Ovary (tissue), 9 donors: Measurements from ENCODE around the gene C9orf153. TPM values are rescaled to one million over a fixed set of nuclear protein-coding genes. Genes with fewer than 3 reads are reported as not detected.

Experiments
- DNase-seq, 5 donors: peaks; one replicate each; pipeline ENCODE4 v3.0.0-alpha.2; 2019 to 2020
- H3K27ac ChIP-seq, 2 donors: fragments of 200-600 bp; one replicate each; pipeline versions ENCODE4 v1.5.1 to v1.8.0; 2019 to 2022
- H3K27me3 ChIP-seq: fragments of 200-600 bp; one replicate; pipeline ENCODE4 v1.8.0; 2022
- H3K36me3 ChIP-seq: fragments of 200-600 bp; sonication (generic); one replicate; pipeline ENCODE4 v1.5.1; 2019
- H3K4me1 ChIP-seq: one replicate; pipeline ENCODE4 v1.8.1; 2013; ENCODE audit warnings: mild to moderate bottlenecking, moderate library complexity; ENCODE audit not compliant: insufficient read depth
- H3K4me3 ChIP-seq: fragments of 200-600 bp; sonication (generic); one replicate; pipeline ENCODE4 v1.5.1; 2017
- H3K9me3 ChIP-seq, 2 donors: fragments of 200-600 bp in 1 of 2; sonication (generic) in 1 of 2; one replicate each; pipeline versions ENCODE4 v1.5.1 to v1.8.1; 2013 to 2019; ENCODE audit warnings: mild to moderate bottlenecking in 1 of 2, moderate library complexity in 1 of 2
- EP300 ChIP-seq: sonication (generic); formaldehyde crosslinking; IDR thresholded peaks from one replicate; pipeline ENCODE4 v1.6.1; 2017; ENCODE audit warnings: antibody characterized with exemption
- POLR2A ChIP-seq: fragments of 450-650 bp; IDR thresholded peaks from one replicate; pipeline ENCODE4 v1.6.1; 2017; ENCODE audit warnings: antibody characterized with exemption, mild to moderate bottlenecking, moderate library complexity
- WGBS, 3 donors: extraction: QIAGEN DNeasy Blood & Tissue Kit in 1 of 3; methylation state at CpG; one replicate each; pipeline versions ENCODE4 v1.1.5 to v1.1.7; 2013 to 2017; 5-methylcytosine and 5-hydroxymethylcytosine counted together
- intact Hi-C, 4 donors: fragments of 100-400 bp; cut with DNase I; formaldehyde crosslinking; loops; one replicate each; pipeline versions ENCODE4 v1.11.0 to v1.15.1; 2022 to 2023
- polyA plus RNA-seq, 2 donors: library from polyadenylated mRNA; stranded (reverse); fragments of 200-250 nt in 1 of 2; fragments of 350-450 nt in 1 of 2; fragmentation: Illumina TruSeq in 1 of 2; extraction: RNeasy Lipid Tissue Mini Kit (QIAGEN cat#74804) in 1 of 2; gene quantifications; one replicate each; pipeline ENCODE4 v1.2.3, GENCODE V29; 2013 to 2014
- total RNA-seq, 7 donors: library from RNA; depleted of rRNA in 2 of 7; stranded (reverse); fragments of >200 nt in 2 of 7; fragmentation: NEBNext Ultra II Directional in 3 of 7; extraction: Animal tissue kit (Norgen Biotek cat#: 25700) in 3 of 7; gene quantifications; one replicate each; pipeline versions ENCODE4 v1.1.0 to v1.2.4, GENCODE V29; 2016 to 2023
- TF ChIP-seq, protein P1 (sequence below), 3 donors: fragments of 450-650 bp in 2 of 3; fragments of 200-600 bp in 1 of 3; IDR thresholded peaks; one replicate each; pipeline versions ENCODE4 v1.5.1 to v1.8.0; 2016 to 2022; ENCODE audit warnings: antibody characterized with exemption in 3 of 3, mild to moderate bottlenecking in 1 of 3
- donor health status: DM: no; HTN: no; CAD: no; lungs with moderate emphysema.
- donor health status: DM: no; HTN: no; CAD: no.
- donor health status: Bipolar disorder and iron deficiency.
- donor health status: DM: yes; HTN: yes; CAD: no.
- donor health status: DM: no; HTN: no; CAD: no.
- donor health status: DM: yes; HTN: yes; CAD: no.

The C9orf153 gene
- total and polyA plus RNA-seq, 9 donors, result 0.06 to 0.68 (median 0.32) TPM; not detected in 2

- Histone ChIP-seq H3K4me1 (no peaks in the 10 kb centered on the region), H3K9me3 (no peaks in the 10 kb centered on the region), H3K4me3 (no peak overlapping the region), H3K36me3 (no peaks in the 10 kb centered on the region), H3K27ac (no peak overlapping the region), H3K27me3 (no peaks in the 10 kb centered on the region)
- DNase-seq, result no peak
- intact Hi-C loops, result no loop called here
- TF ChIP-seq, protein P1, sequence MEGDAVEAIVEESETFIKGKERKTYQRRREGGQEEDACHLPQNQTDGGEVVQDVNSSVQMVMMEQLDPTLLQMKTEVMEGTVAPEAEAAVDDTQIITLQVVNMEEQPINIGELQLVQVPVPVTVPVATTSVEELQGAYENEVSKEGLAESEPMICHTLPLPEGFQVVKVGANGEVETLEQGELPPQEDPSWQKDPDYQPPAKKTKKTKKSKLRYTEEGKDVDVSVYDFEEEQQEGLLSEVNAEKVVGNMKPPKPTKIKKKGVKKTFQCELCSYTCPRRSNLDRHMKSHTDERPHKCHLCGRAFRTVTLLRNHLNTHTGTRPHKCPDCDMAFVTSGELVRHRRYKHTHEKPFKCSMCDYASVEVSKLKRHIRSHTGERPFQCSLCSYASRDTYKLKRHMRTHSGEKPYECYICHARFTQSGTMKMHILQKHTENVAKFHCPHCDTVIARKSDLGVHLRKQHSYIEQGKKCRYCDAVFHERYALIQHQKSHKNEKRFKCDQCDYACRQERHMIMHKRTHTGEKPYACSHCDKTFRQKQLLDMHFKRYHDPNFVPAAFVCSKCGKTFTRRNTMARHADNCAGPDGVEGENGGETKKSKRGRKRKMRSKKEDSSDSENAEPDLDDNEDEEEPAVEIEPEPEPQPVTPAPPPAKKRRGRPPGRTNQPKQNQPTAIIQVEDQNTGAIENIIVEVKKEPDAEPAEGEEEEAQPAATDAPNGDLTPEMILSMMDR (IDR thresholded peaks at IDR 0.05), result no peak
- TF ChIP-seq POLR2A, result no peak
- TF ChIP-seq EP300, result no peak
Observed at GRCh38 chr9:86250123-86250522, 9.3 kb downstream of the C9orf153 start.

DNA sequence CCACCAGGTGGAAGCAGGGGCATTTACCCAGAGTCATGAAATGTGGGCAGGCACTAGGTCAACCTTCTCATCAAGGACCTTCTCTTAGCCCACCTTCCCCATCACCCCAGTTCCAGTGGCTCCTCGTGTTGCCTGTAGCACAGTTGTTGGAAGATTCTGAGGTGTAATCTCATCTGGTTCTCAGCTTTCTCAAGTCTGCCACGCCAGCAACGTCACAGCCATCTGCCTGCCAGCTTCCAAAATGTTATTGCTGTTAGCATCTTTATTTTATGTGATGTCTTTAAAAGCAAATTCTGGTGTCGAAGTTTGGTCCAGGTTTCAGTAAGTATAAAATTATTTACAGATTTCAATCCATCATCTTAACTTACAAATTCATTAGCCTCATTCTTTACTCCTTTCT, 10.7 kb downstream of the C9orf153 start:
- 85 to 88% (median 87%) methylated on average over 4 of the region's 4 CpGs for WGBS, 3 donors
- Histone ChIP-seq H3K4me1 (no peaks in the 10 kb centered on the region), H3K27me3 (no peaks in the 10 kb centered on the region), H3K9me3 (no peaks in the 10 kb centered on the region), H3K27ac (no peak overlapping the region), H3K36me3 (no peaks in the 10 kb centered on the region), H3K4me3 (no peak overlapping the region)
- intact Hi-C loops, result no loop called here
- no peak for DNase-seq
- no peak for TF ChIP-seq POLR2A
- TF ChIP-seq EP300, result no peak
- TF ChIP-seq, protein P1 (IDR thresholded peaks at IDR 0.05), result no peak

DNA sequence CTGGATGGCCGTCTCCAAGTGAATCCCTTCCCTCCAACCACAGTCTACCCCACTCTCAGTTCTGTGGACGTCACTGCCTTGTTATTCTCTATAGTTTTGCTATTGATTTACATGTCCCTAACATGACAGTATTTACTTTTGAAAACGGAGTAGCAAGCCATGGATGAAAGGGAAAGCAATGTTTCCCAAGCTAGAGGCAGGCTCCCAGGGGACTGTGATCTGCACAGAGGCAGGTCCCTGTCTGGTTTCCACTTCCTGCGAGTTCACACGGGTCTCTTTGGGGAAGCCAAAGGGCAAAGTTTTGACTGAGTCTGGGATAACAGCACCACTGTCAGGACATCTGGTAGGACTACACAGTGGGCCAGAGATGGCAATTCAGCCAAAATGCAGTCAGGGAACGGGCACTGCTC, 12.7 kb downstream of the C9orf153 start:
- H3K36me3 ChIP-seq, result no peaks in the 10 kb centered on the region
- H3K9me3 ChIP-seq, result no peaks in the 10 kb centered on the region
- TF ChIP-seq POLR2A, result no peak
- TF ChIP-seq, protein P1 (IDR thresholded peaks at IDR 0.05), result no peak
- no peak for TF ChIP-seq EP300
- H3K4me1 ChIP-seq, result no peaks in the 10 kb centered on the region
- no peak for DNase-seq
- H3K27ac ChIP-seq, result no peak overlapping the region
- H3K4me3 ChIP-seq, result no peak overlapping the region
- 47 to 63% (median 51%) methylated on average over 6 of the region's 6 CpGs for WGBS, 3 donors
- H3K27me3 ChIP-seq, result no peaks in the 10 kb centered on the region
- intact Hi-C loops, result no loop called here

GRCh38 chr9:86242071-86242470, 17.4 kb downstream of the C9orf153 start:
- WGBS, 3 donors, result 10 to 28% (median 16%) methylated on average over 2 of the region's 2 CpGs
- Histone ChIP-seq H3K27ac (no peak overlapping the region), H3K9me3 (no peaks in the 10 kb centered on the region), H3K4me3 (no peak overlapping the region), H3K27me3 (no peaks in the 10 kb centered on the region), H3K4me1 (no peaks in the 10 kb centered on the region), H3K36me3 (no peaks in the 10 kb centered on the region)
- no peak for TF ChIP-seq POLR2A
- no peak for TF ChIP-seq EP300
- TF ChIP-seq, protein P1 (IDR thresholded peaks at IDR 0.05), result no peak
- no peak for DNase-seq
- intact Hi-C loops, result no loop called here

- WGBS, 3 donors, result 75 to 81% (median 80%) methylated on average over 7 of the region's 7 CpGs
- no peak for TF ChIP-seq EP300
- TF ChIP-seq, protein P1 (IDR thresholded peaks at IDR 0.05), result no peak
- no peak for TF ChIP-seq POLR2A
- intact Hi-C loops, result no loop called here
- DNase-seq, result no peak
- no peaks in the 10 kb centered on the region for H3K36me3 ChIP-seq
- no peaks in the 10 kb centered on the region for H3K9me3 ChIP-seq
- H3K27ac ChIP-seq, result no peak overlapping the region
- H3K4me1 ChIP-seq, result no peaks in the 10 kb centered on the region
- H3K27me3 ChIP-seq, result no peaks in the 10 kb centered on the region
- no peak overlapping the region for H3K4me3 ChIP-seq
Observed at GRCh38 chr9:86241216-86241615, 18.2 kb downstream of the C9orf153 start.
